Measurements from ENCODE around the gene CYGB.

CYGB gene

DNA sequence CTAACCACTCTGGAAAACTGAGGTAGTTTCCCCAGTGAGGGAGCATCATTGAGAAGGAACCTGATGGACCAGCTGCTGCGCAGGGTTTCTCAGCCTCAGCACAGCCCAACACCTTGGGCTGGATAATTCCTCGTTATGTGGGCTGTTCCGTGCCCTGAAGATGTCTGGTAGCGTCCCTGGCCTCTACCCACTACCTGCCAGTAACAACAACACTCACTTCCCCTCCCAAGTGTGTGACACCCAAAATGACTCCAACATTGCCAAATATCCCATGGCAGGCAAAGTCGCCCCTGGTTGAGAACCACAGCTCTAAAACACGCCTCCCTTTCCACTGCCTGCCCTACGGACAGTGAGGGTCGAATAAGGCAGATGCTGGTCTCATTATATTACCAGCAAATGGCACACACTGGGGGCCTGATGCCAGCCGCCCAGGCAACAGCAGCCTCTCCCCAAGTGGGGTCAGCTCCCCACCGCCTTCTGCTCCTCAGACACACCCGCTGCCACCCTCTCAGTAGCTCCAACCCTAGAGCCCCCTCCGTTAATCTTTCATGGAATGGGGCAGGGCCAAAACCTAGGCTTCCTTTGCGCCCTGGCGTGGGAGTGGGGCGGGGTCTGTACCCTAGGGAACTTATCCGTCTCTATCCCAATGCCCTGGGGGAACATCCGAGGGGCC lies 37.3 kb downstream of the CYGB start:
- Histone ChIP-seq H3K4me3 (ENCODE audit: insufficient read depth, low read length, poor library complexity, severe bottlenecking) (peak overlapping the region; percentile 95), H3K27ac (ENCODE audit: low read depth, low read length) (peak overlapping the region; percentile 66), H3K36me3 (ENCODE audit: low read length) (no peaks in the 10 kb centered on the region), H3K4me2 (ENCODE audit: low read depth, low read length, poor library complexity, severe bottlenecking) (peak overlapping the region; percentile 88), H3K9ac (ENCODE audit: low read length) (peak overlapping the region; percentile 96), H3K79me2 (ENCODE audit: insufficient read depth, low read length) (peaks cover 35% of the 10 kb centered on the region), H3K9me3 (ENCODE audit: insufficient read depth, low read length) (no peaks in the 10 kb centered on the region), H3K9me2 (replicated peaks; ENCODE audit: insufficient read depth, low read length) (no peaks in the 10 kb centered on the region), H4K20me1 (ENCODE audit: low read depth, low read length) (no peaks in the 10 kb centered on the region), H3F3A (ENCODE audit: insufficient read depth) (peaks cover 9% of the 10 kb centered on the region; the same call in 1 of the 2 replicates), H3K27me3 (ENCODE audit: low read length) (no peaks in the 10 kb centered on the region), H2AFZ (ENCODE audit: low read depth, low read length, severe bottlenecking) (no peak overlapping the region)
- TF ChIP-seq EZH2phosphoT487 (conservative IDR thresholded peaks at IDR 0.05; ENCODE audit: low read length) = no peak
- TF ChIP-seq, protein P1, sequence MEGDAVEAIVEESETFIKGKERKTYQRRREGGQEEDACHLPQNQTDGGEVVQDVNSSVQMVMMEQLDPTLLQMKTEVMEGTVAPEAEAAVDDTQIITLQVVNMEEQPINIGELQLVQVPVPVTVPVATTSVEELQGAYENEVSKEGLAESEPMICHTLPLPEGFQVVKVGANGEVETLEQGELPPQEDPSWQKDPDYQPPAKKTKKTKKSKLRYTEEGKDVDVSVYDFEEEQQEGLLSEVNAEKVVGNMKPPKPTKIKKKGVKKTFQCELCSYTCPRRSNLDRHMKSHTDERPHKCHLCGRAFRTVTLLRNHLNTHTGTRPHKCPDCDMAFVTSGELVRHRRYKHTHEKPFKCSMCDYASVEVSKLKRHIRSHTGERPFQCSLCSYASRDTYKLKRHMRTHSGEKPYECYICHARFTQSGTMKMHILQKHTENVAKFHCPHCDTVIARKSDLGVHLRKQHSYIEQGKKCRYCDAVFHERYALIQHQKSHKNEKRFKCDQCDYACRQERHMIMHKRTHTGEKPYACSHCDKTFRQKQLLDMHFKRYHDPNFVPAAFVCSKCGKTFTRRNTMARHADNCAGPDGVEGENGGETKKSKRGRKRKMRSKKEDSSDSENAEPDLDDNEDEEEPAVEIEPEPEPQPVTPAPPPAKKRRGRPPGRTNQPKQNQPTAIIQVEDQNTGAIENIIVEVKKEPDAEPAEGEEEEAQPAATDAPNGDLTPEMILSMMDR (IDR thresholded peaks at IDR 0.05; ENCODE audit: insufficient read depth, low read length, poor library complexity, severe bottlenecking) = no peak

DNA sequence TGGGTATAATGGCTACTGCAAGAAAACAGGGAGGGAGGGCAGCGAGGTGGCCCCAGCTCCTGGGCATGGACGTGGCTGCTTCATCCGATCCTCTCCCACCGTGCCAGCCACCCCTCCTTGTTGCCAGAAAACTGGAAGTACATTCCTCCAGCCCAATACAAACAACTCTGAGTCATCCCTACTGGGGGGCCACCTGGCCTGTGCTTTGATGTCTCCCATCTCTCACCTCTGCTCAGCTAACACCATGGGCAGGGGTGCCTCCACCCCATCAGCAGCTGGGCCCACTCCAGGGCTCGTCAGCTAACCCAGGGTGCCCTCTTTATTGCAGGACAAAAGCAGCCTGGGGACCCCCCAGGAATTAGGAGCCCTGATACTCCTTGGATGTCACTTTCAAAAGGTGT lies 38.2 kb downstream of the CYGB start:
- H3F3A ChIP-seq (ENCODE audit: insufficient read depth) = peaks cover 12% of the 10 kb centered on the region; the same call in 1 of the 2 replicates
- H3K27ac ChIP-seq (ENCODE audit: low read depth, low read length) = peak overlapping the region; percentile 66
- peak overlapping the region; percentile 88 for H3K4me2 ChIP-seq (ENCODE audit: low read depth, low read length, poor library complexity, severe bottlenecking)
- H3K4me3 ChIP-seq (ENCODE audit: insufficient read depth, low read length, poor library complexity, severe bottlenecking) = peak overlapping the region; percentile 95
- H3K9ac ChIP-seq (ENCODE audit: low read length) = peak overlapping the region; percentile 96
- no peaks in the 10 kb centered on the region for H4K20me1 ChIP-seq (ENCODE audit: low read depth, low read length)
- no peaks in the 10 kb centered on the region for H3K36me3 ChIP-seq (ENCODE audit: low read length)
- H3K9me2 ChIP-seq (replicated peaks; ENCODE audit: insufficient read depth, low read length) = no peaks in the 10 kb centered on the region
- H3K9me3 ChIP-seq (ENCODE audit: insufficient read depth, low read length) = no peaks in the 10 kb centered on the region
- TF ChIP-seq, protein P1 (IDR thresholded peaks at IDR 0.05; ENCODE audit: insufficient read depth, low read length, poor library complexity, severe bottlenecking) = no peak
- no peak for TF ChIP-seq EZH2phosphoT487 (conservative IDR thresholded peaks at IDR 0.05; ENCODE audit: low read length)
- no peak overlapping the region for H2AFZ ChIP-seq (ENCODE audit: low read depth, low read length, severe bottlenecking)
- H3K27me3 ChIP-seq (ENCODE audit: low read length) = no peaks in the 10 kb centered on the region
- H3K79me2 ChIP-seq (ENCODE audit: insufficient read depth, low read length) = peaks cover 35% of the 10 kb centered on the region

DNA sequence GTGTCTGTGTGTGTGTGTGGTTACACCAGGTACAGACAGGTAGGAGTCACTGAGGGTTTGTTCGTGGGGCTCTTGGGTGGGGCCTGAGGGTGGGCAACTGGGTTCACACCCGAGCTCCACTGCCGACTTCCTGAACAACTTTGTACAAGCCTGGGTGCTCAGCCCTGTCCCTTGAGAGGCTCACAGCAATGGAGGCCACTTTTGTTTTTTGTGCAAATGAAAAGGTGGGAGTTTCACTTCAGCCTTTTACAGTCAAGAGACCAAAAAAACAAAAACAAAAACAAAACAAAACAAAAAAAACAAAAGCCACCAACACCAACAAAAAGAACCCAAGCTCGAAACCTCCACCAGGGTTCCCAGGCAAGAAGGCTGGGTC lies 38.6 kb downstream of the CYGB start:
- Histone ChIP-seq H2AFZ (ENCODE audit: low read depth, low read length, severe bottlenecking) (no peak overlapping the region), H3K9me3 (ENCODE audit: insufficient read depth, low read length) (no peaks in the 10 kb centered on the region), H3K36me3 (ENCODE audit: low read length) (no peaks in the 10 kb centered on the region), H3K27me3 (ENCODE audit: low read length) (no peaks in the 10 kb centered on the region), H4K20me1 (ENCODE audit: low read depth, low read length) (no peaks in the 10 kb centered on the region), H3K9ac (ENCODE audit: low read length) (peak overlapping the region; percentile 96), H3K4me3 (ENCODE audit: insufficient read depth, low read length, poor library complexity, severe bottlenecking) (peak overlapping the region; percentile 95), H3K9me2 (replicated peaks; ENCODE audit: insufficient read depth, low read length) (no peaks in the 10 kb centered on the region), H3K79me2 (ENCODE audit: insufficient read depth, low read length) (peaks cover 35% of the 10 kb centered on the region), H3K4me2 (ENCODE audit: low read depth, low read length, poor library complexity, severe bottlenecking) (peak overlapping the region; percentile 88), H3F3A (ENCODE audit: insufficient read depth) (peaks cover 12% of the 10 kb centered on the region; the same call in 1 of the 2 replicates), H3K27ac (ENCODE audit: low read depth, low read length) (peak overlapping the region; percentile 66)
- TF ChIP-seq, protein P1 (IDR thresholded peaks at IDR 0.05; ENCODE audit: insufficient read depth, low read length, poor library complexity, severe bottlenecking) = no peak
- TF ChIP-seq EZH2phosphoT487 (conservative IDR thresholded peaks at IDR 0.05; ENCODE audit: low read length) = no peak
